Activated CD8-positive, alpha-beta memory T cell treated with anti-CD3 and anti-CD28 coated beads, Interleukin-2, amount 50 U/mL, for 24 hours (primary cell): Measurements from ENCODE around the gene RNF217.
"Not testable (repeated sequence)": the region's sequence is repeated elsewhere in the genome, so short reads cannot be mapped to it uniquely, and the experiment has no call there.

Source experiments
- DNase-seq: peaks from one replicate; pipeline ENCODE4 v3.0.0-alpha.2; 2020; ENCODE audit errors: extremely low read depth

The RNF217 gene

DNA sequence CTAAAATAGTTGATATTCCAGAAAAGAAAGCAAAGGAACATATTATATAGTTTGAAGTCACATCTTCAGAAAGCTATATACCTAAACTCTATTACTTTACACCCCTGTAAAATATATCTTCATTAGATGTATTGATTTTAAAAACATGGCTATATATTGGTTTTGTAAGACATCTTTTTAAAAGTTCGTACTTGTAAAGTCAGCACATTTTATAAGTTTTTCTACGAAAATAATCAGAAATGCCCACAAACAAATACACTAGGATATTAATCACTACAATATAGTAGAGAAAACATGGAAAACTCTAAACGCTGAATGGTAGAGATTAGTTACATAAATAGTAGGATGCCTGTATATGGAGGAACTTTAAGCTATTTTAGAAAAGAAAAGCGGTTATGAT lies 52.9 kb downstream of the RNF217 start:
- no peak for DNase-seq

DNA sequence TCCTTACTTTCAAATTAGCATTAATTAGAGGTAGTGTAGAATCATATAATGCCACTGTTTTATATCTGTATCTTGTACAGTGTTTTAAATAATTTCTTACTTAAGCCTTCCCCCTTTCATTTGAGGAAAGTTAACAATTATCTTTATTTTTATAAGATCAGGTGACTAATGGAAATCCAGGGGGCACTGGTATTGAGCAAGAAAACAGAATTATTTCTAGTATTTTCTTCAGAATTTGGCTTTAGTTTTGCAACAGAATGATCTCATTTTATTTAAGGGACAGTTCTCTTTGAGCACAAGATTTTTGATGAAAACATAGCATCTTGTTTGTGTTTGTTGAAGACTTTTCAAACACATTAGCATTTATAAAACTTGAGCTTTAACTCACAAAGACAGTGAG lies 55.9 kb downstream of the RNF217 start:
- DNase-seq = no peak

DNA sequence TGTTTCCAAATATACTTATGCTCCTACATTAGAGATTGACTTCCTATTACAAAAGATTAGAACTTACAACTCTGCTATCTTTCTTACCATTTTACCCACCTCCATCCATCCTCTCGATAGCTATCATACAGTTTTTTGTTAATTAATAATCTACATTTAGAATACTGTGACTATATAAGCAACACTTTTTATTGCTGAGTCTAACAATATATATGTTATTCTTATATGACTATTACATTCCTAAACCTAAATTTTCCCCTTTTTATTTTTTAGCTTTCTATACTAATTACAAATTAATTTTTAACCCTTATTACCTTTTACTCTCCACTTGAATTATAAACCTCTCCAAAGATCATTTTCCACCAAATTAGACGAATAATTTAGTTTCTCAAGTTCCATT lies 57.0 kb downstream of the RNF217 start:
- DNase-seq = no peak

DNA sequence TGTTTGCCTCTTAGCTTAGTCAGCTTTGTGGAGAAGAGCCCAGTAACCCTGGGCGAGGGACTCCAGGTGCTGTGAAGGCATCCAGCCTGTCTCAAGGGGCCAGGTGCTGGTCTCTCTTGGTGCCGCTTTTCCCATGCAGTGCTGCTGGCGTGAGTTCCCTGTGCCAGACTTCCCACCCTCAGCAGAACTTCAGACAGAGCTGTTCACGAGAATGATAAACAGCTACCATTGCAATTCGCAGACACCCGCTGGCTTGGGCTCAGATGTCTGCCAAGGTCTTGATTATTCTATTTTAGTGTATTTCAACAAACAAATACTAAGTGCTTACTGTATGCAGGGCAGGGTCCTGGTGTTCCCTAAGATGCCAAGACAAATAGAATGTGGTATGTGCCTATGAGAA lies 57.7 kb downstream of the RNF217 start:
- no peak for DNase-seq

DNA sequence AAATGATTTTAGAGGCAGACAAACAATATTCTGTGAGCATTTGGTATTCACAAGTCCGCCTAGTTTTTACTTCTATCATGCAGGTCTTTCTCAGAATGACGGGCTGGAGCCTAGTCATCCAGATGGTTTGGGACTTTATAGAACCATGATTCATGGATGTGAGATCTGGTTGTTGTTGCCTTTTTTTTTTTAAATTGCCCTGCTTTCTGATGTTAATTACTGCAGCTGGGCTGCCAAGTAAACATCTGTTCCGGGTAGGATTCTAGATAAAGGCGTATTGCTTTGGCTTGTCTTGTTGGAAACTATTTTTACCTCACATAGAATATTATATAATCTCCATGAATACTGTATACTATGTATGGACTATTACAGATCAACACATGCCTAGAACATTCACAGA lies 58.1 kb downstream of the RNF217 start:
- DNase-seq = no peak

DNA sequence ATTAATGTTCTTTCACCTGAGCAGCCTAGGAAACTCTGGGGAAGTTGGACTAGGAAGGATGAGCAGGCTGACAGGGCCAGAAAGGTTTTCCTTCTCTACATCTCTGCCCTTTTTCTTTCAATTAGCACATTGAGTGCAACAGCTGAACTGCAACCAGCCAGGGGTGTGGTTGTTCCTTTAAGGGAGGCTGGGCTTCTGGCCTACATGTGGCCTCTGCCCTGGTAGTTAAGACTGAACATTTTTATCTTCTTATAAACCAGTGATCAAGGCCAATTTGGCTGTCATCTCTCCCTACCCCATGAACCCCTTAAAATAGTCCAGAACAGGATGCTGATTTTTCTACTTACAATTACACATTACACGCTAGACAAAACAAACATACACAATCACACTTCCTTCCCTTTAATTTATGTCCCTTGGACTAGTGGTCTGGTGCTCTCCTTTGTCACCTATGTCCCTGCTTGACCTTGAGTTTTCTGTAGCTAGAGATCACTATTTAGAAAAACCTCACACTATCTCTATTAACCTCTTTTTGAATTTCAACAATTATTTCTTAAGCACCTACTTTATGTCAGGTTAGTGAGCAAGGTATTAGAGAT lies 60.3 kb downstream of the RNF217 start:
- no peak for DNase-seq

DNA sequence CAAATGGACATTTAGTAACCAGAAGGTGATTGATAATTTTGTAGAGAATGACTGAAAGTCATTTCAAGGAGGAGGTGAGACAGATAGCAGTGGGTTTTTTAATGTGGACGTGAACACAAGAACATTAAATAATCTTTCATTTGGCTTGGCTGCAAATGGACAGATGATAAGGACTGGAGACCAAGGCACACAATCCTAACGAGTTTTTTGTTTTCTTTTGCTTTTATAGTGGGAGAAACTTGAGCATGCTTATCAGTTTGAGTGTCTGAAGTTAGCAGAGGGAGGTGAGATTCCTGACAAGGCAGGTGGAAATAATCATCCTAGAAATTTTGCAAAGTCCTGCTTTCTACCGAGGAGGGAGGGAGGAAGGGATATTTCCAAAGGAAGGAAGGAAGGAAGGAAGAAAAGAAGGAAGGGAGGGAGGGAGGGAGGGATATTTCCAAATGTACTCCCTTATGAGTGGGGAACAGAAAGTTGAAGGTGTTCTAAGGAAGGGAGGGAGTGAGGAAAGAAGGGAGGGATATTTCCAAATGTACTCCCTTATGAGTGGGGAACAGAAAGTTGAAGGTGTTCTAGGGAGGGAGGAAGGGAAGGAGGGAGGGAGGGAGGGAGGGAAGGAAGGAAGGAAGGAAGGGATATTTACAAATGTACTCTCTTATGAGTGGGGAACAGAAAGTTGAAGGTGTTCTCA lies 63.1 kb downstream of the RNF217 start:
- no peak for DNase-seq

DNA sequence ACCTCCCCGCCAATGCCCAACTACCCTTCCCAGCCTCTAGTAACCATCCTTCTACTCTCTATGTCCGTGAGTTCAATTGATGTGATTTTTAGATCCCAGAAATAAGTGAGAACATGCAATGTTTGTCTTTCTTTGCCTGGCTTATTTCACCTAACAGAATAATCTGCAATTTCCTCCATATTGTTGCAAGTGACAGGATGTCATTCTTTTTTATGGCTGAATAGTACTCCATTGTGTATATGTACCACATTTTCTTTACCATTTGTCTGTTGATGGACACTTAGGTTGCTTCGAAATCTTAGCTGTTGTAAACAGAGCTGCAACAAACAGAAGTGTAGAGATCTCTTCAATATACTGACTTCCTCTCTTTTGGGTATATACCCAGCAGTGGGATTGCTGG lies 65.0 kb downstream of the RNF217 start:
- no peak for DNase-seq

DNA sequence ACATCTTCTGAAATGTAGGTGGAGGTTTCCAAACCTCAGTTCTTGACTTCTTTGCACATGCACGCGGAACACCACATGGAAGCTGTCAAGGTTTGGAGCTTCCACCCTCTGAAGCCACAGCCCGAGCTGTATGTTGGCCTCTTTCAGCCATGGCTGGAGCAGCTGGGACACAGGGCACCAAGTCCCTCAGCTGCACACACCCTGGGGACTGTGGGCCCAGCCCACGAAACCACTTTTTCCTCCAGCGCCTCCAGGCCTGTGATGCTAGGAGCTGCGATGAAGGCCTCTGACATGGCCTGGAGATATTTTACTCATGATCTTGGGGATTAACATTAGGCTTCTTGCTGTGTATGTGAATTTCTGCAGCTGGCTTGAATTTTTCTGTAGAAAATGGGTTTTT lies 68.7 kb downstream of the RNF217 start:
- DNase-seq = no peak

DNA sequence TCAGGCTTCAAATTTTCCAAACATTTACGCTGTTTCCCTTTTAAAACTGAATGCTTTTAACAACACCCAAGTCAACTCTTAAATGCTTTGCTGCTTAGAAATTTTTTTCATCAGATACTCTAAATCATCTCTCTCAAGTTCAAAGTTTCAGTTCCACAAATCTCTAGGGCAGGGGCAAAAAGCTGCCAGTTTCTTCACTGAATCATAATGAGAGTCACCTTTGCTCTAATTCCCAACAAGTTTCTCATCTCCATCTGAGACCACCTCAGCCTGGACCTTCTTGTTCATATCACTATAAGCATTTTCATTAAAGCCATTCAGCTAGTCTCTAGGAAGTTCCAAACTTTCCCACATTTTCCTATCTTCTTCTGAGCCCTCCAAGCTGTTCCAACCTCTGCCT lies 69.1 kb downstream of the RNF217 start:
- no peak for DNase-seq

DNA sequence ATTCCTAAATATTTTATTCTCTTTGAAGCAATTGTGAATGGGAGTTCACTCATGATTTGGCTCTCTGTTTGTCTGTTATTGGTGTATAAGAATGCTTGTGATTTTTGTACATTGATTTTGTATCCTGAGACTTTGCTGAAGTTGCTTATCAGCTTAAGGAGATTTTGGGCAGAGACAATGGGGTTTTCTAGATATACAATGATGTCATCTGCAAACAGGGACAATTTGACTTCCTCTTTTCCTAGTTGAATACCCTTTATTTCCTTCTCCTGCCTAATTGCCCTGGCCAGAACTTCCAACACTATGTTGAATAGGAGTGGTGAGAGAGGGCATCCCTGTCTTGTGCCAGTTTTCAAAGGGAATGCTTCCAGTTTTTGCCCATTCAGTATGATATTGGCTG lies 72.7 kb downstream of the RNF217 start:
- DNase-seq = not testable (repeated sequence)

DNA sequence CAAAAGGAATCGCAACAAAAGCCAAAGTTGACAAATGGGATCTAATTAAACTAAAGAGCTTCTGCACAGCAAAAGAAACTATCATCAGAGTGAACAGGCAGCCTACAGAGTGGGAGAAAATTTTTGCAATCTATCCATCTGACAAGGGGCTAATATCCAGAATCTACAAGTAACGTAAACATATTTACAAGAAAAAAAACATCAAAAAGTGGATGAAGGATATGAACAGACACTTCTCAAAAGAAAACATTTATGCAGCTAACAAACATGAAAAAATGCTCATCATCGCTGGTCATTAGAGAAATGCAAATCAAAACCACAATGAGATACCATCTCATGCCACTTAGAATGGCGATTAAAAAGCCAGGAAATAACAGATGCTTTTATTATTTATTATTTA lies 74.2 kb downstream of the RNF217 start:
- DNase-seq = not testable (repeated sequence)

DNA sequence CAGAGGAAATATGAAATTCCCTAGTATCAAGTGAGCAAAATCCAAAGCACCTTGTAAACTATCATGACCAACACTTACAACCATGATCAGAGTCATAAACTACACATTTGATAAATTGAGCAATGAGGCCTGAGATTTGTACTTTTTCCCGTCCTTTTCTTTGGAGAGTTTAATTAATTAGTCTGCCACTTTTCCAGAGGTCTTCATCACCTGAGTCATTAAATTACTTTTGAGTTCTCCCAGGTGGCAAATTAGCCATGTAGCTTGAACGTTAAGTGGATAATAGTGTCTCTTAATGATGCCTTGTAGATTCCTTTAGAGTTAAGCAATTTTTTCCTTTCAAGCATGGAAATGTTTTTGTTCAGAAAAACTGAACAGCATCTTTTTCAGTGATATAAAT lies 75.6 kb downstream of the RNF217 start:
- no peak for DNase-seq

DNA sequence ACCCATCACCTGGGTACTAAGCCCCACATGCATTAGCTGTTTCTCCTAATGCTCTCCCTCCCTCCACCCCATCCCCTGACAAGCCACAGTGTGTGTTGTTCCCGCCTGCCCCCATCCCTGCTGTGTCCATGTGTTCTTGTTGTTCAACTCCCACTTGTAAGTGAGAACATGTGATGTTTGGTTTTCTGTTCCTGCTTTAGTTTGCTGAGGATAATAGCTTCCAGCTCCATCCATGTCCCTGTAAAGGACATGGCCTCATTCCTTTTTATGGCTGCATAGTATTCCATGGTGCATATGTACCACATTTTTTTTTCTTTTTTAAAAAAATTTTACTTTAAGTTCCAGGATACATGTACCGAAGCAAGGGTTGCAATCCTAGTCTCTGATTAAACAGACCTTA lies 76.7 kb downstream of the RNF217 start:
- DNase-seq = no peak

DNA sequence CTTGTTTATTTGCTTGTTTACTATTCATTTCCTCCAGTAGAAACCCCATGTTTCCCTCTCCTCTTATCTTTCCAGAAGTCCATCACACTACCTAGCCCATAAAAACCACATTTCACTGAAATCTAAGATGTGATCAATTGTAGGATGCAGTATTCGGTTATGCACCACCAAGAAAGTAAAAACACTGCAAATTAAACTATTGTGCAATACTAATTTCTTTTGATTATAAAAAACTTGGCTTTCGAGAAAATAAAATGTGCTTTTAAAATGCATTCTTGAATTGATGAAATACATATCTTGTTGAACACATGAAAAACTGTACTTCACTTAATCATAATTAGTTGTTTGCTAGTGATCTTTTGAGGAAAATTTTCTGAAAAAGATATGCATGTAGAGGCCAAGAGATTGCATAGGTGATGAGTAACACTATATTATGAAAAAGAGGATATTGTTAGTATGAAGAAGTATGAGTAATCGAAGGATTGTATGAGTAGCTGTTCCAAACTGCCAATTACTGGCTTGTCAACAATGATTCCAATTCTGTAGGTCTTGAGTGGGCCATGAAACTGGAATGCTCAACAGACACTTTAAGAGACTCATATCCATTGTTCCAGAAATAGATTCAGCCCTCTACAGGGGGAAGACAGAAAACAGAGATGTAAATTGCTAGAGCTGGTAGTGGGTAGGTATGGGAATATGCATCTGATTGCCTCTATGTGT lies 79.7 kb downstream of the RNF217 start:
- no peak for DNase-seq

DNA sequence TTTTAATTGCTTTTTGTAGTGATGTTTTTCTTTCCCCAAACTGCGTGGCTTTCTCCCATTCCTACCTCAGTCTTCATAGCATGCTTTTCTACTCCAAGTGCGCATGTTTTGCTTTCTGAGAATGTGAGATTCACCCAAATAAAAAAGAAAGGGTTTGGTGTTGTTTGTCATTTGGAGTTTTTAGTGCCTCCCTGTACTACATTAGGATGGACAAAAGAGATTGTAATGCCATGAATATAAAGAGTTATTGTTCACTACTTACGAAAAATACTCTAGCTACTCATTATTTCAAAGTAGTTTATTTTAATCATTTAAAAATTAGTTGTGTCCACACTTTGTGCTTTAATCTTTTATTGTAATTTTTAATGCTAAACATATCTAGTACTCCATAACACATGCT lies 81.8 kb downstream of the RNF217 start:
- DNase-seq = no peak

DNA sequence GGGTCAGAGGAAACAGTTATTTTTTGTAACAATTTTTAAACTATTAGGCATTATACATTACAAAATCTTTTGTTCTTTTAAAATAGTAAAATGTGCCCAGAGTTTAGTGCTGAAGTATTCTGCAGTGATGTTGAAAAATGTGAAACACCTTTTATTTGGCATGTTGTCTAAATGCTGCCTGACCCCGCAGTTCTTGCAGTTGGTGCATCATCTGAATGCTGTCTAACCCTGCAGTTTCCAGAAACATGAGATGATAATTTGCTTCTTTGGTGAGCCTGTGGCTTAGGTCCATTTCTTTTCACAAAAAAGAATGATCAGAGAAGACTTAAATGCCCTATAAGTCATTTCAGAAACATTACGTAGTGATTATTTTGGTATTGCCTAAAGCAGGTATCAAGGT lies 82.4 kb downstream of the RNF217 start:
- DNase-seq = no peak

DNA sequence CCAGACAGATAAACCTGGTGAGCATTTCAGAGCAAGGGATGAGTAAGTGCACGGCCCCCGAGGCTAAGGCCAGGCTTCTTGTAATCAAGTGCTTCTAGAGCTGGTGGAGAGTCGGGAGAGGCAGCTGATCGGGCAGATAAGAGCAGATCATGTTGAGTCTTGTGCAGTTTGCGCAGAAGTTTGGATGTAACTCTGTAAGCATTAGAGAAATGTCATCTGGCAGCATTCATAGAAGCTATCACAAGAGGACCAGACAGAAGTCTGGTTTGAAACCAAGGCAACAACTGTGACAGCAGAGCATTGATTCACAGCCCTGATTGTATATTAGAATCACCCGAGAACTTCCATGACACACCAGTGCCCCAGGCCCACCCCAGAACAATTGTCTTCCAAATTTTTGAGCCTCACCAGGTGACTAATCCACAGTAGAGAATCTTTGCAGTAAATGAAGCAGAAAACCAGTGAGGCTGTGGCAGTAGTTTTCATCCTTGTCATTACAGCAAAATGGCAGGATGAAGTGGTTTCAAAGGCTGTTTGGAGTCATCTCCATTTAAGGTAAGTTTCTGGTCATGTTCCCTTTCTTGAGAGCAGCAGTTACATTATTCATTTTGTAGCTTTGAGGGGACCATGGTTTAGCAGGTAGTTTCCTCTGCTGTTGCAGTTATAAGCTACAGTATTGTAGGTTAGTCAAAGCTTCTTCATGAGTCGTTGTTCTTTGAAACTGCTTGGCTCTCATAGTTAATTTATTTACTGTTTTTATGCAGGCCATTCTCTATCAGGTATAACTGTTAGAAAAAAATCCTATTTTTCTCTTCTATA lies 84.1 kb downstream of the RNF217 start:
- no peak for DNase-seq

DNA sequence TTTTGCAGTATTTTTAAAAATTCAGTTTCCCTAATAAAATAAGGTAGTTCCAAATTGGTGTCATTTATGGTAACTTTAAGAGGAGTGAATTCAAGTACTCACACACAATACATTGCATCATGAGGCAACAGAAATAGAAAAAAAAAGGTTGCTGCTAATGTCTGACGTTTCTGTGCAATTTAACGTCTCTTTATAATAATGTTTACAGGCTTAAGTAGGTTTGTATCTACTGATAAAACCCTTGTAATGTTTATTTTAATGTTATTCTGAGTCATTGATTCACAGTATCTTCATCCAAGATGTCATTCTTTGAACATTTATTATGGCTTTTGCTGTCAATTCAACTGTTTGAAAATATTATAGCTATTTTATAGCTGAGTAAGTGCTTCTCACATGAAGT lies 86.0 kb downstream of the RNF217 start:
- no peak for DNase-seq

DNA sequence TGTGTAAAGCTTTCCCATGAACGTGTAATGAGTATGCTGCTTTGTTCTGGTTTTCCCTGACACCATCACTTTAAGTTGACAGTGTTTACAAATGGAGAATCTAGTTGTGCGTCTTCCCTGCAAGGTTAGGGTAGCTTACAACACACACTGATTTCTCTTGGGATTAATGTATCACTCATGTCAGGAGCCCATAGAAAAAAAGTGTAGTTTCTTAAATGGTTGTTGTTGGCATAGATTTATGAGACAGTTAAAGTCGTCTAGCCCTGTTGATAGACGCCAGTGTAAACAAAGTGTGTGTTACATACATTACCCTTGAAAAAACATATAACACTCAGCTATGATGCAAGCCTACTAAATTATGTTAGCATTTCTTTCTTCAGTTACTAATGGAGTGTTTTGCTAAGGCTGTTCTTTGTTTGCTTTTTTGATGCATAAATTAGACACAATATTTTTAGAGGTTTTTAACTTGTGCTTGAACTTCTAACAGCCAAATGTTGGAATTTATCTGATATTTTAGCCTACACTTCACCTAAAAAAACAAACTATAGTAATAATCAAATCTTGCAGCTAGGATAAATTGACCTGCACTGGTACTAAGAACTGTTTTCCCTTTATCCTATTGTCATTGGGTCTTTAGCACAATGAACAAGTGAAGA lies 88.6 kb downstream of the RNF217 start:
- no peak for DNase-seq

DNA sequence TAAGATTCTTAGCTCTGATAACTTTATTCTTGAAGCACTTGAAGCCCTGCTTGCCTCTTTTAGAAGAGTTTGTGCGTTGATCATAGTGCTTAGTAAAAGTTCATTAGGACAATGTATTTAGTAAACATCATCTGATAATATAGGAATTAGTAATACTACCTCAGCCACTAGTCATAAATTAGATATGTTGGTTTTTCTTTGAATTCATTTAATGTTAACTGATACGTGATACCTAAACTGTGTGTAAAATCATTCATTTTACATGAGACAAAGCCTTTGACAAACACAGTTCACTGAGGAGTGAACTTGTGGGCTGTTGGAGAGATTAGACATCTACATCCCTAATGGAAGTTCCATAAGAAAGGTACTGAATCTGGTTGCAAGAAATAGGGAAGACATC lies 91.6 kb downstream of the RNF217 start:
- DNase-seq = no peak

DNA sequence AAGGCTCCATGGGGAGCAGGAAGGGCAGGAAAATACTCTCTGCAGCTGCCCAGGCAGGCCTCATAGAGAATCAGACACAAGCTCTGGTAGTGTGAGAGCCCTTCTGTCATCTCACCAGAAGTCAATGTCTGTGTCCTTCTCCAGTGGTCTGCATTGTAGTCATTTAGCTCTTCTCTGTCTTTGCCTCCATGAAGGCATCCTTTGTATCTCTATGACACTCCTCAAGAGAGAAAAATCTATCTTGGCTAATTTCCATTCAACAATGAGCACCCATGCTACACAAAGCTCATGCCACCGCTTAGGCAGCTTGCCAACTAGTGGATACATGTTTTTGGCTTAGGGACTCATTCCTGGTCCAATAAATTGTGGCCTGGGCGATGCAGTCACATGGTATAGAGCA lies 92.1 kb downstream of the RNF217 start:
- no peak for DNase-seq
